NB4 (cell line): ENCODE measurements around the gene ABCD1.
"Not testable (repeated sequence)": the region's sequence is repeated elsewhere in the genome, so short reads cannot be mapped to it uniquely, and the experiment has no call there.

Experiments
- DNase-seq: peaks from one replicate; pipeline ENCODE4 v3.0.0; 2010; ENCODE audit warnings: low read depth
- H3K4me3 ChIP-seq: one replicate; pipeline ENCODE4 v1.5.1; 2011; ENCODE audit warnings: mild to moderate bottlenecking, low read depth, low read length, moderate library complexity
- MYC ChIP-seq: IDR thresholded peaks from 2 replicates; pipeline ENCODE4 v1.6.1; 2011; ENCODE audit warnings: low read depth, low read length
- POLR2A ChIP-seq: IDR thresholded peaks from 2 replicates; pipeline ENCODE4 v1.6.1; 2011; ENCODE audit warnings: mild to moderate bottlenecking; ENCODE audit not compliant: insufficient read length; ENCODE audit errors: extremely low read depth
- TF ChIP-seq, protein P1 (sequence below): IDR thresholded peaks from 2 replicates; pipeline ENCODE4 v1.6.1; 2011; ENCODE audit warnings: low read depth, low read length
- TF ChIP-seq, protein P2 (sequence below): IDR thresholded peaks from one replicate; pipeline ENCODE4 v1.5.1; 2012; ENCODE audit warnings: low read depth, low read length

The ABCD1 gene

DNA sequence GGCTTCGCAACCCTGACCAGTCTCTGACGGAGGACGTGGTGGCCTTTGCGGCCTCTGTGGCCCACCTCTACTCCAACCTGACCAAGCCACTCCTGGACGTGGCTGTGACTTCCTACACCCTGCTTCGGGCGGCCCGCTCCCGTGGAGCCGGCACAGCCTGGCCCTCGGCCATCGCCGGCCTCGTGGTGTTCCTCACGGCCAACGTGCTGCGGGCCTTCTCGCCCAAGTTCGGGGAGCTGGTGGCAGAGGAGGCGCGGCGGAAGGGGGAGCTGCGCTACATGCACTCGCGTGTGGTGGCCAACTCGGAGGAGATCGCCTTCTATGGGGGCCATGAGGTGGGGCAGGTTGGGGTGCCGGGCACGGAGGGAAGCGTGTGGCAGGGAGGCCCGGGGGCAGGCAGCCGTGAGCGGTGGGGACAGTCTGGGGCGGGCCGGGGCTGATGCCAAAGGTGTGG lies 1.2 kb downstream of the ABCD1 start:
- peak; percentile 8 for DNase-seq
- TF ChIP-seq, protein P1, sequence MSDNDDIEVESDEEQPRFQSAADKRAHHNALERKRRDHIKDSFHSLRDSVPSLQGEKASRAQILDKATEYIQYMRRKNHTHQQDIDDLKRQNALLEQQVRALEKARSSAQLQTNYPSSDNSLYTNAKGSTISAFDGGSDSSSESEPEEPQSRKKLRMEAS: no peak
- TF ChIP-seq MYC: no peak
- no peak for TF ChIP-seq POLR2A
- TF ChIP-seq, protein P2, sequence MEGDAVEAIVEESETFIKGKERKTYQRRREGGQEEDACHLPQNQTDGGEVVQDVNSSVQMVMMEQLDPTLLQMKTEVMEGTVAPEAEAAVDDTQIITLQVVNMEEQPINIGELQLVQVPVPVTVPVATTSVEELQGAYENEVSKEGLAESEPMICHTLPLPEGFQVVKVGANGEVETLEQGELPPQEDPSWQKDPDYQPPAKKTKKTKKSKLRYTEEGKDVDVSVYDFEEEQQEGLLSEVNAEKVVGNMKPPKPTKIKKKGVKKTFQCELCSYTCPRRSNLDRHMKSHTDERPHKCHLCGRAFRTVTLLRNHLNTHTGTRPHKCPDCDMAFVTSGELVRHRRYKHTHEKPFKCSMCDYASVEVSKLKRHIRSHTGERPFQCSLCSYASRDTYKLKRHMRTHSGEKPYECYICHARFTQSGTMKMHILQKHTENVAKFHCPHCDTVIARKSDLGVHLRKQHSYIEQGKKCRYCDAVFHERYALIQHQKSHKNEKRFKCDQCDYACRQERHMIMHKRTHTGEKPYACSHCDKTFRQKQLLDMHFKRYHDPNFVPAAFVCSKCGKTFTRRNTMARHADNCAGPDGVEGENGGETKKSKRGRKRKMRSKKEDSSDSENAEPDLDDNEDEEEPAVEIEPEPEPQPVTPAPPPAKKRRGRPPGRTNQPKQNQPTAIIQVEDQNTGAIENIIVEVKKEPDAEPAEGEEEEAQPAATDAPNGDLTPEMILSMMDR: no peak
- H3K4me3 ChIP-seq: no peak overlapping the region

DNA sequence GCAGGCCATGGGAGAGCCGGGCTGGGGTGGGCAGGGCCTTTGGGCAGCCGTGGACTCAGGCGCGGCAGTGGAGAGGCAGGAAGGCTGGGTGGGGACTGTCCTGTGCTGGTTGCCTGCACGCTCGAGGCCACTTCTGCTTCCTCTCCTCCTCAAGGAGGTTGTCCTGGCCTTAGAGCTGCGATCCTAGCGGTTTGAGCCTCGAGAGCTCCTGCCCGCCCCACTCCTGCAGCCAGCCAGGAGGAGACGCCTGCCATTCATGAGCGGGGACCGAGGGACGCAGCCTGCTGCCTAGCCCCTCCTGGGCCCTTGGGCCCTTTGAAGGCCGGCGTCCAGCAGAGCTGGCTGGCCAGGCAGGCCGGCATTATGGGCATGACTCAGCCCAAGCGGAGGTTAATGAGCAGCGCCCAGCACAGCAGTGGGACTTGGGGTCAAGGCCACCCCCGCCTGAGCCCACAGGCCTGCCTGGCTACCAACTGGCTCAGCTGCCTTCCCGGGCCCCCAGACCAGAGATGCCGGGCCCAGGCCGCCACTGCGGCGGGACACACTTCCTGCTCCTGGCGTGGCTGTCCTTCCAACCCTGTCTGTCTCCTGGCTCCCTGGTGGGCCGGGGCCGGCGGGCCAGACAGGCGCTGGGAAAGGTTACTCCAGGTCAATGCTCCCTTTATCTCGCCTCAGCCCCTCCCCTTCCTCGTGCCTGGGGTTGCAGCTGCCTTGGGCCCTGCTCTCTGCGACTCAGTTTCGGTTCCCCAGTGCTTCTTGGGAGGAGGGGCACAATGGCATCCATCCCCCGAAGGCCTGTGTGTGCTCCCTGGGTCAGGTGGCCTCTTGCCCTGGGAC lies 1.8 kb downstream of the ABCD1 start:
- H3K4me3 ChIP-seq: no peak overlapping the region

DNA sequence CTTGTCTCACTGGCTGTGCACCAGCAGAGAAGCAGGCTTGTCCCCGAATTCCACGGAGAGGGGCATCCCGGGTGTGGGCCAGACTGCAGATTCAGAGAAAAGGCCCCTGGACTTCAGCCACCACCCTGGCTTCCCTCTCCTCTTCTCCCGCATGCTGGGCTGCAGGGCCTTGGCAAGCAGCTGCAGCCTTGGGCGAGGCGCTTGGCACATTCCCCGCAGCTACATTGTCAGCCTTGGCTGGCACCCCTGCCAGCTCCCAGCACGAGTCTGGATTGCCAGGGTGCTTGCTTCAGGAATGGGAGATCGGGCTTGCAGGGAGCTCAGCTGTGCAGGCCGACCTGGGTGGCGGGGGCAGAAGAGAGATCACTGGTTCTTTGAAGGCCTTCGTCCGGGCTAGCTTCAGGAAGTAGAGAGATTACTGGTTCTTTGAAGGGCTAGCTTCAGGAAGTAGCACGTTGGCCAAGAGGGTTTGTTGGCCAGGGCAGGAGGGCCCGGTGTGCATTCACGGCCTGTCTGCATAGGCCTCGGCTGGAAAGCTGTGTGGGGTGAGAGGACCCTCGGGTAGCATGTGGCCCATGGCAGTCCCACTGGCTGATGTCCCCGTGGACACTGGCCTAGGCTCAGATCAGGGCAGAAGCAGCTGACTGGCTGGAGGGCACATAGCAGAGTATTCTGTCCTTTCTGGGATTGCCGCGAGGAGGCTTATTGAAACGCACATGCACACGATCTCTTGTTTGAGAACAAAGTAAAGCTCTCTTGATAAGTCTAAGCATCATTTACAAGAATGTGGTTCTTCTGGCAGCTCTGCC lies 2.7 kb downstream of the ABCD1 start:
- DNase-seq: peak; percentile 43
- no peak overlapping the region for H3K4me3 ChIP-seq
- TF ChIP-seq MYC: no peak
- TF ChIP-seq, protein P2: no peak
- TF ChIP-seq POLR2A: no peak
- TF ChIP-seq, protein P1: no peak

More for the DNA sequence above, 1.8 kb downstream of the ABCD1 start:
- DNase-seq: peak; percentile 84
- TF ChIP-seq MYC (peak; percentile 12; the same call in 1 of the 2 replicates), POLR2A (no peak)
- TF ChIP-seq, protein P1: peak; percentile 33; the same call in 1 of the 2 replicates
- TF ChIP-seq, protein P2: no peak

DNA sequence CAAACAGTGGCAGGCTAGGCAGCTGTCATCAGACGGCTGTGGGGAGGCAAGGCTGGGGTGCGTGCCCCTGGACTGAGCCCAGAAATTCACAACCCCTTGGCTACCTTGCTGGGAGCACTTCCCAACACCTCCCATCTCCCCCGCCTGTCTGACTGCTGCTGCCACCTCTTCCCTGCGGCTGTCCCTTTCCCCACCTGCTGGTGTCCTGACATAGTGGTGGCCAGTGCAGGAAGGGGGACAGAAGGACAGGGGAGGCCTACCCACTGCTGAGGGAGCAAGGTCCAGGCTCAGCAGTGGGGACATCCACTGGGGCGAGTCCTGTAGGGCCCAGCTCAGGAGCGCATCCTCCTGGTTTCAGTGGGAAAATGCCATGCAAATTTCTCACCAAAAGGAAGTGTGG lies 3.4 kb downstream of the ABCD1 start:
- no peak for TF ChIP-seq MYC
- TF ChIP-seq, protein P2: no peak
- TF ChIP-seq, protein P1: no peak
- no peak overlapping the region for H3K4me3 ChIP-seq
- DNase-seq: no peak

DNA sequence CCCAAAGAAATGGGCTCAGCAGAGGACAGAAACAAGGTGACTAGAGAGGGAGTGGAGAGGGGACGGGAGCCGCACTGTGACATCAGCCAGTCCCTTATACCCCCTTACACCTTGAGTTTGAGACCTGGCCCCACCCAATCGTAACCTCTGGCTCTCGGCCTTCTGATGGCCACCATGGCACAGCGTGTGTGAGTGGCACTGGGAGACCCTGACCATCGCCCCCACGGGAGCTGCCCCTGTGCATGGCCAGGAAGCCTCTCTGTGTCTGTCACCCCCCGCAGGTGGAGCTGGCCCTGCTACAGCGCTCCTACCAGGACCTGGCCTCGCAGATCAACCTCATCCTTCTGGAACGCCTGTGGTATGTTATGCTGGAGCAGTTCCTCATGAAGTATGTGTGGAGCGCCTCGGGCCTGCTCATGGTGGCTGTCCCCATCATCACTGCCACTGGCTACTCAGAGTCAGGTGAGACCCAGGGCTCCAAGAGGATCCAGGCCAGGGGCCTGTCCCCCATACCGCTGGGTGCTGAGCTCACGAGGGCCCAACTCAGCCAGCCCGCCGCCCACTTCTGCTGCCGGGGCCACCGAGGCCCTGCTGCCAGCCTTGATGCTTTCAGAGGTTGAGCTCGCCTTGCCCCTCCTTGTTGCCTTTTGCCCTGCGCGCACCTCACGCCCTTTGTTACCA lies 4.4 kb downstream of the ABCD1 start:
- DNase-seq: no peak
- no peak overlapping the region for H3K4me3 ChIP-seq
- TF ChIP-seq POLR2A: no peak
- TF ChIP-seq, protein P1: no peak
- TF ChIP-seq, protein P2: no peak
- no peak for TF ChIP-seq MYC

DNA sequence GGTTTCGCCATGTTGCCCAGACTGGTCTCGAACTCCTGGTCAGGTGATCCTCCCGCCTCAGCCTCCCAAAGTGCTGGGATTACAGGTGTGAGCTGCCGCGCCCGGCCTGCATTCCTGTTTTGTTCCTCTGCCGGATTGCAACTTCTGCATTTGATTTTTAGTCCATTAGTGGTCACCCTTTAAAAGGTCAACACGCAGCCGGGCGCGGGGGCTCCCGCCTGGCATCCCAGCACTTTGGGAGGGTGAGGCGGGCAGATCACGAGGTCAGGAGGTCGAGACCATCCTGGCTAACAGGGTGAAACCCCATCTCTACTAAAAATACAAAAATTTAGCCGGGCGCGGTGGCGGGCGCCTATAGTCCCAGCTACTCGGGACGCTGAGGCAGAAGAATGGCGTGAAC lies 5.5 kb downstream of the ABCD1 start:
- H3K4me3 ChIP-seq, DNase-seq: not testable (repeated sequence)
